GM19467 (cell line): ENCODE results near the gene ARHGEF10L.

Experiments used
- ATAC-seq: cut with Tn5 transposase; IDR thresholded peaks from one replicate; pipeline ENCODE4 v1.9.1; 2021; ENCODE audit warnings: mild to moderate bottlenecking, moderate library complexity; ENCODE audit not compliant: unreplicated experiment

The ARHGEF10L gene

GRCh38 chr1:17520473-17521319 is 18.8 kb upstream of the ARHGEF10L start:
- ATAC-seq = no peak

- no peak for ATAC-seq
Measured at GRCh38 chr1:17521946-17522612, 17.4 kb upstream of the ARHGEF10L start.

GRCh38 chr1:17523321-17524041 is 16.0 kb upstream of the ARHGEF10L start:
- no peak for ATAC-seq

GRCh38 chr1:17524645-17525044 is 14.9 kb upstream of the ARHGEF10L start:
- no peak for ATAC-seq

GRCh38 chr1:17525996-17526686 is 13.4 kb upstream of the ARHGEF10L start:
- no peak for ATAC-seq

GRCh38 chr1:17527036-17527914 is 12.2 kb upstream of the ARHGEF10L start:
- no peak for ATAC-seq

GRCh38 chr1:17529381-17529780 is 10.1 kb upstream of the ARHGEF10L start:
- no peak for ATAC-seq

GRCh38 chr1:17531343-17531681 is 8.2 kb upstream of the ARHGEF10L start:
- no peak for ATAC-seq

GRCh38 chr1:17531682-17532487 is 7.6 kb upstream of the ARHGEF10L start:
- no peak for ATAC-seq

- ATAC-seq = no peak
Measured at GRCh38 chr1:17533201-17533600, 6.3 kb upstream of the ARHGEF10L start.

GRCh38 chr1:17535300-17535936 is 4.1 kb upstream of the ARHGEF10L start:
- no peak for ATAC-seq

- ATAC-seq = no peak
Measured at GRCh38 chr1:17538010-17538409, 1.5 kb upstream of the ARHGEF10L start.

GRCh38 chr1:17538428-17539117 is 925 bp upstream of the ARHGEF10L start:
- ATAC-seq = no peak

GRCh38 chr1:17539118-17539476 is 401 bp upstream of the ARHGEF10L start:
- ATAC-seq = no peak

GRCh38 chr1:17540255-17541001 is 930 bp downstream of the ARHGEF10L start:
- ATAC-seq = no peak

GRCh38 chr1:17542645-17543044 is 3.1 kb downstream of the ARHGEF10L start:
- no peak for ATAC-seq

GRCh38 chr1:17544776-17545350 is 5.4 kb downstream of the ARHGEF10L start:
- ATAC-seq = no peak
